ENCODE measurements around the gene MAST4. TPM values are rescaled to one million over a fixed set of nuclear protein-coding genes. Genes with fewer than 3 reads are reported as not detected.

Gene MAST4
- total and polyA plus RNA-seq, 2 of the 13 experiments (the other 11 are each of a cell fraction or from before 2014, with no cell fraction given), result 3.4 to 3.7 TPM

DNA sequence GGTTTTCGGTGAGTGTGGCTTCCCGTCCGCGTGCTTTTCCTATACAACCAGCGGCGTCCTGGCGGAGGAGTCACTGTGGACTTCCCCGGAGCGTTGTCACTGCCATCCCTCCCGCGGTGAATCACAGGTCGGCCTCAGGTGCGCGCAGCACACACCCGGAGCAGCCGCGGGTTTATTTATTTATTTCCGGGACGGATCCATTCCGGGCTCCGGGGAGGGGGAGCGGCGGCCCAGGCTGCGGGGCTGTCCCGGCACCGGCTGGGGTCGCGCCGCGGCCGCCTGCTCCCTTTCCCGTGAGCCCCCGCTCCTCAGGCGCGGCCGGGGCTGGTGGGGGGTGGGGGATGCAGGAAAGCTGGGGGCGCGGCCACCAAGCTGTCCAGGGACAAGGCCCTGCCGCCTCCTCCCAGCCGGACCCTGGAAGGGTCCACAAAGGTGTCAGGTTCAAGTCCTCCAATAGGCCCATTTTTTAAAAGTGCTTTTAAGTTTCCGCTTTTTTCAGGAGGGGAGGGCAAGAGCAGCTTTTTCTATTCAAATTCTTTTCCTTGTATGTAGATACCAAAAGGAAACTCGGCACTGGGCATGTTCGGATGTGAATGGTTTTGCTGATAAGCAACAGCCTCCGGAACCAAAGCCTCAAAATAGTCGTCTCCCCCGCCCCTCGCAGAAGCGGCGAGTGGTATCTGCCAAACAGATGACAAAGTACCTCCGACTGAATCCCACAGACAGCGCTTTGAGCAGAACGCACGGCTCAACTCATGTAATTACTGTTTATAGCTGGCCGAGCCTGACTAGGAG is 407.9 kb downstream of the MAST4 start (continued):
- TF ChIP-seq, protein P1, sequence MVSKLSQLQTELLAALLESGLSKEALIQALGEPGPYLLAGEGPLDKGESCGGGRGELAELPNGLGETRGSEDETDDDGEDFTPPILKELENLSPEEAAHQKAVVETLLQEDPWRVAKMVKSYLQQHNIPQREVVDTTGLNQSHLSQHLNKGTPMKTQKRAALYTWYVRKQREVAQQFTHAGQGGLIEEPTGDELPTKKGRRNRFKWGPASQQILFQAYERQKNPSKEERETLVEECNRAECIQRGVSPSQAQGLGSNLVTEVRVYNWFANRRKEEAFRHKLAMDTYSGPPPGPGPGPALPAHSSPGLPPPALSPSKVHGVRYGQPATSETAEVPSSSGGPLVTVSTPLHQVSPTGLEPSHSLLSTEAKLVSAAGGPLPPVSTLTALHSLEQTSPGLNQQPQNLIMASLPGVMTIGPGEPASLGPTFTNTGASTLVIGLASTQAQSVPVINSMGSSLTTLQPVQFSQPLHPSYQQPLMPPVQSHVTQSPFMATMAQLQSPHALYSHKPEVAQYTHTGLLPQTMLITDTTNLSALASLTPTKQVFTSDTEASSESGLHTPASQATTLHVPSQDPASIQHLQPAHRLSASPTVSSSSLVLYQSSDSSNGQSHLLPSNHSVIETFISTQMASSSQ (IDR thresholded peaks at IDR 0.05; ENCODE audit: low read depth), result no peak
- TF ChIP-seq, protein P1 (CRISPR knock-in tag; IDR thresholded peaks at IDR 0.05; ENCODE audit: borderline replicate concordance), result no peak
- no peak for TF ChIP-seq ZMAT3 (CRISPR knock-in tag; conservative IDR thresholded peaks at IDR 0.05)
- TF ChIP-seq NR2F1 (CRISPR knock-in tag; IDR thresholded peaks at IDR 0.05), result no peak
- TF ChIP-seq, protein P2, sequence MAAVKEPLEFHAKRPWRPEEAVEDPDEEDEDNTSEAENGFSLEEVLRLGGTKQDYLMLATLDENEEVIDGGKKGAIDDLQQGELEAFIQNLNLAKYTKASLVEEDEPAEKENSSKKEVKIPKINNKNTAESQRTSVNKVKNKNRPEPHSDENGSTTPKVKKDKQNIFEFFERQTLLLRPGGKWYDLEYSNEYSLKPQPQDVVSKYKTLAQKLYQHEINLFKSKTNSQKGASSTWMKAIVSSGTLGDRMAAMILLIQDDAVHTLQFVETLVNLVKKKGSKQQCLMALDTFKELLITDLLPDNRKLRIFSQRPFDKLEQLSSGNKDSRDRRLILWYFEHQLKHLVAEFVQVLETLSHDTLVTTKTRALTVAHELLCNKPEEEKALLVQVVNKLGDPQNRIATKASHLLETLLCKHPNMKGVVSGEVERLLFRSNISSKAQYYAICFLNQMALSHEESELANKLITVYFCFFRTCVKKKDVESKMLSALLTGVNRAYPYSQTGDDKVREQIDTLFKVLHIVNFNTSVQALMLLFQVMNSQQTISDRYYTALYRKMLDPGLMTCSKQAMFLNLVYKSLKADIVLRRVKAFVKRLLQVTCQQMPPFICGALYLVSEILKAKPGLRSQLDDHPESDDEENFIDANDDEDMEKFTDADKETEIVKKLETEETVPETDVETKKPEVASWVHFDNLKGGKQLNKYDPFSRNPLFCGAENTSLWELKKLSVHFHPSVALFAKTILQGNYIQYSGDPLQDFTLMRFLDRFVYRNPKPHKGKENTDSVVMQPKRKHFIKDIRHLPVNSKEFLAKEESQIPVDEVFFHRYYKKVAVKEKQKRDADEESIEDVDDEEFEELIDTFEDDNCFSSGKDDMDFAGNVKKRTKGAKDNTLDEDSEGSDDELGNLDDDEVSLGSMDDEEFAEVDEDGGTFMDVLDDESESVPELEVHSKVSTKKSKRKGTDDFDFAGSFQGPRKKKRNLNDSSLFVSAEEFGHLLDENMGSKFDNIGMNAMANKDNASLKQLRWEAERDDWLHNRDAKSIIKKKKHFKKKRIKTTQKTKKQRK (IDR thresholded peaks at IDR 0.05; ENCODE audit: low read length), result no peak

All from HepG2 (cell line).